ENCODE measurements around the gene TTLL9. TPM values are rescaled to one million over a fixed set of nuclear protein-coding genes. Genes with fewer than 3 reads are reported as not detected.

The TTLL9 gene
- total and polyA plus RNA-seq, 7 donors, result 0.15 to 1.1 TPM; not detected in 5

DNA sequence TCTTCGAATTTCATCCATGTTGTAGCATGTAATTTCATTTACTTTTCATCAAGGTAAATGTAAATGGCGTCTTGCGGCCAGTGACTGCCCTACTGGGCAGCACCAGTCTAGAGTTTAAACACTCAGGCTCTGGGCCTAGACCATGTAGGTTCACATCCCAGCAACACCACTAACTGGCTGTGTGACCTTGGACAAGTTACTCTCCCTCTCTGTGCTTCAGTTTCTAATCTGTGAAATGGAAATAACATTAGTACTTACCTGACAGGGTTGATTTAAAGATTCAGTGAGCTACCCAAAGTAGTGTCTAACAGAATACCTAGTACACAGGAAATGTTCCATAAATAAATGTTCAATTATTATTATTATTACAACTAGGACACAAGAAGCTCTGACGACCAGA, 52.2 kb downstream of the TTLL9 start:
- Histone ChIP-seq H3K4me3 (no peak overlapping the region), H3K27ac (no peak overlapping the region), H3K36me3 (no peaks in the 10 kb centered on the region), H3K9me3 (no peaks in the 10 kb centered on the region), H3K27me3 (peaks cover 0 to 37% (median 0%) of the 10 kb centered on the region in 3 donors), H3K4me1 (no peaks in the 10 kb centered on the region)
- TF ChIP-seq EP300 (IDR thresholded peaks at IDR 0.05) (no peak), POLR2AphosphoS5 (IDR thresholded peaks at IDR 0.05) (no peak), POLR2A (IDR thresholded peaks at IDR 0.05) (no peak)
- TF ChIP-seq, protein P1, sequence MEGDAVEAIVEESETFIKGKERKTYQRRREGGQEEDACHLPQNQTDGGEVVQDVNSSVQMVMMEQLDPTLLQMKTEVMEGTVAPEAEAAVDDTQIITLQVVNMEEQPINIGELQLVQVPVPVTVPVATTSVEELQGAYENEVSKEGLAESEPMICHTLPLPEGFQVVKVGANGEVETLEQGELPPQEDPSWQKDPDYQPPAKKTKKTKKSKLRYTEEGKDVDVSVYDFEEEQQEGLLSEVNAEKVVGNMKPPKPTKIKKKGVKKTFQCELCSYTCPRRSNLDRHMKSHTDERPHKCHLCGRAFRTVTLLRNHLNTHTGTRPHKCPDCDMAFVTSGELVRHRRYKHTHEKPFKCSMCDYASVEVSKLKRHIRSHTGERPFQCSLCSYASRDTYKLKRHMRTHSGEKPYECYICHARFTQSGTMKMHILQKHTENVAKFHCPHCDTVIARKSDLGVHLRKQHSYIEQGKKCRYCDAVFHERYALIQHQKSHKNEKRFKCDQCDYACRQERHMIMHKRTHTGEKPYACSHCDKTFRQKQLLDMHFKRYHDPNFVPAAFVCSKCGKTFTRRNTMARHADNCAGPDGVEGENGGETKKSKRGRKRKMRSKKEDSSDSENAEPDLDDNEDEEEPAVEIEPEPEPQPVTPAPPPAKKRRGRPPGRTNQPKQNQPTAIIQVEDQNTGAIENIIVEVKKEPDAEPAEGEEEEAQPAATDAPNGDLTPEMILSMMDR (IDR thresholded peaks at IDR 0.05), result no peak
- intact Hi-C loops (cut with DNase I), result no loop called here
- DNase-seq, result no peak
- WGBS, 2 donors, result 84 to 94% methylated on average over 4 of the region's 4 CpGs

DNA sequence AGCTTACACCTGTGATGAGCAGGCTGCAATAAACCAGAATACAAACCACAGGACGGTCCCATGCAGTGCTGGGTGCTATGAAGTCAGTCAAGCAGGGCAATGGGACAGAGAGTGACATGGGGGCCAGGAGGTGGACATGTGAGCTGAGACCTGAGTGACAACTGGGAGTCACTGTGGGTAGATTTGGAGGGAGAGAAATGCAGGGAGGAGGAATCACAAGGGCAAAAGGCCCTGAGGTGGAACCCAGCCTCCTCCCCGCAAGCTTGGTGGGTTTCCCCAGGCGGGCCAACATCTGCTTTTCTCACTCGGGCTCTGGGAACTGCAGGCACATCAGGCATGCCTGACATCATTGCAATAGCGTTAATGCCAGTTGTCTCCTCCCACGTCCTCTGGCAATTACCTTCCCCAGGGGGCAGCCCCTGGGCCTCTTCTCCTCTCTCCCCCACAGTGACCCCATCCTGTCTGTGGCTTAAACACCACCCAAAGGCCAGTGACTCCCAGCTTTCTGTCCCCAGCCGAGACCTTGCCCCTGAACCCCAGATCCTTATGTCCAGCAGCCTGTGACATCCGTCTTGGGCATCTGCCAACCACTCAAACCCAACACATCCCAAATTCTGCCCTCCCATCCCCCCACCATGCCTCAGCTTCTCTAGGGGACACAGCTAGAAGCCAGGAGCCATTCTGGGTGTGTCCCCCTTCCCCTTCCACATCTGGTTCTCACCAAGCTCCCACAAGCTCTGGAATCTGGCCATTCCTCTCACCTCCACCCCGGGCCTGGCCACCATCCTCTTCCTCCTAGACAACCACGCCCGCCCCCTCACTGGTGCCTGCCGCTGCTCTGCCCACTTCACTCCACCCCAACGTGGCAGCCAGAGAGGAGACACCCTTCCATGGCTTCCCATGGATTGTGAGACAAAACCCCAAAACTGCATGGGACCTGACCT, 53.2 kb downstream of the TTLL9 start:
- intact Hi-C loops (cut with DNase I), result no loop called here
- WGBS, 2 donors, result 50 to 58% methylated on average over 13 of the region's 13 CpGs
- peak; percentile 51 for DNase-seq

GRCh38 chr20:31924561-31924960, 54.1 kb downstream of the TTLL9 start:
- TF ChIP-seq, protein P1 (IDR thresholded peaks at IDR 0.05), result no peak
- TF ChIP-seq EP300 (IDR thresholded peaks at IDR 0.05), result no peak
- TF ChIP-seq POLR2AphosphoS5 (IDR thresholded peaks at IDR 0.05), result no peak
- TF ChIP-seq POLR2A (IDR thresholded peaks at IDR 0.05), result no peak
- H3K4me3 ChIP-seq, result no peak overlapping the region
- H3K27ac ChIP-seq, result no peak overlapping the region
- intact Hi-C loops (cut with DNase I), result no loop called here
- no peaks in the 10 kb centered on the region for H3K36me3 ChIP-seq
- H3K4me1 ChIP-seq, result no peaks in the 10 kb centered on the region
- DNase-seq, result peak; percentile 26
- WGBS, 2 donors, result 91 to 94% methylated on average over 8 of the region's 8 CpGs
- peaks cover 0 to 37% (median 0%) of the 10 kb centered on the region in 3 donors for H3K27me3 ChIP-seq
- no peaks in the 10 kb centered on the region for H3K9me3 ChIP-seq

More for the DNA sequence above, 53.2 kb downstream of the TTLL9 start:
- no peaks in the 10 kb centered on the region for H3K4me1 ChIP-seq
- TF ChIP-seq POLR2AphosphoS5 (IDR thresholded peaks at IDR 0.05) (no peak), EP300 (IDR thresholded peaks at IDR 0.05) (no peak)
- peaks cover 0 to 37% (median 0%) of the 10 kb centered on the region in 3 donors for H3K27me3 ChIP-seq
- no peak overlapping the region for H3K4me3 ChIP-seq
- H3K36me3 ChIP-seq, result no peaks in the 10 kb centered on the region
- no peaks in the 10 kb centered on the region for H3K9me3 ChIP-seq
- no peak overlapping the region for H3K27ac ChIP-seq

DNA sequence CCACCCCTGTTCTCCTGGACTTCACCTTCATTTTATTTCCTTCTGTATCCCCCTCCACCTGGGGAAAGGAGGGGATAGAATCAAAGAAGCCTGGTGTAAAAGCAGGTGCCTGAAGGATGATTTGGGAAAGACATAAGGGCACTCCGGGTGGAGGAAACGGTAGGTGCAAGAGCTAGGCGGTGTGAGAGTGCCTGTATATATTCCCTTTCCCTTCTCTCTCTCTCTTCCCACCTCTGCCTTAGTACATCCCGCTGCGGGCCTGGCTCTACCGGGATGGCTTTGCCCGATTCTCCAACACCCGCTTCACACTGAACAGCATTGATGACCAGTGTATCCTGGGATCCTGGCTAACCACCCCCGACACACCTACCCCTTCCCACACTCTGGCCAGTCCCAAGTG, 55.2 kb downstream of the TTLL9 start:
- intact Hi-C loops (cut with DNase I), result no loop called here
- Histone ChIP-seq H3K27ac (no peak overlapping the region), H3K36me3 (no peaks in the 10 kb centered on the region), H3K4me3 (no peak overlapping the region), H3K4me1 (no peaks in the 10 kb centered on the region), H3K9me3 (no peaks in the 10 kb centered on the region), H3K27me3 (peaks cover 0 to 32% (median 0%) of the 10 kb centered on the region in 3 donors)
- 58 to 79% methylated on average over 9 of the region's 9 CpGs for WGBS, 2 donors
- DNase-seq, result no peak
- TF ChIP-seq, protein P1 (IDR thresholded peaks at IDR 0.05), result no peak
- TF ChIP-seq POLR2A (IDR thresholded peaks at IDR 0.05) (no peak), POLR2AphosphoS5 (IDR thresholded peaks at IDR 0.05) (no peak), EP300 (IDR thresholded peaks at IDR 0.05) (no peak)

DNA sequence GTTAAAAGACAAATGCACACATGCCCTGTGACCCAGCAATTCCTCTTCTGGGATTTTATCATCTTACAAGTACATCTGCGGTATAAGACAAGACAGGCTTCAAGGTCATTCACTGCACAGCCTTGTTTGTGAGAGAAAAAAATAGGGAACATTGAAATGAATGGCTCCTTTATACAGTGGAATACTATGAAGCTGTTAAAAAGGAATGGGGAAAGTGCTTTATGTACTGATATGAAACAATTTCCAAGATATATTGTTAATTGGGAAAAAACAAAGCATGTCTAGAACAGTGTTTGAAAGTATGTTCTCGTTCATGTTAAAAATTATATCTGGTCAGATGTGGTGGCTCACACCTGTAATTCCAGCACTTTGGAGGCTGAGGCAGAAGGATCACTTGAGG, 56.1 kb downstream of the TTLL9 start:
- no peak for TF ChIP-seq POLR2AphosphoS5 (IDR thresholded peaks at IDR 0.05)
- TF ChIP-seq, protein P1 (IDR thresholded peaks at IDR 0.05), result no peak
- no peak for TF ChIP-seq EP300 (IDR thresholded peaks at IDR 0.05)
- TF ChIP-seq POLR2A (IDR thresholded peaks at IDR 0.05), result no peak
- peak; percentile 3 for DNase-seq
- peaks cover 0 to 30% (median 0%) of the 10 kb centered on the region in 3 donors for H3K27me3 ChIP-seq
- no peak overlapping the region for H3K27ac ChIP-seq
- no peak overlapping the region for H3K4me3 ChIP-seq
- H3K36me3 ChIP-seq, result no peaks in the 10 kb centered on the region
- intact Hi-C loops (cut with DNase I), result no loop called here
- H3K9me3 ChIP-seq, result no peaks in the 10 kb centered on the region
- H3K4me1 ChIP-seq, result no peaks in the 10 kb centered on the region
- WGBS, 2 donors, result 69 to 82% methylated on average over 2 of the region's 2 CpGs
